Neural progenitor cell (in vitro differentiated cells): ENCODE measurements around the gene MRAP. TPM values are rescaled to one million over a fixed set of nuclear protein-coding genes. Genes with fewer than 3 reads are reported as not detected.

Source experiments
- DNase-seq: peaks from one replicate; pipeline ENCODE4 v3.0.0-alpha.2; 2016; ENCODE audit warnings: low spot score
- H2AFZ ChIP-seq: fragments of 200-600 bp; sonication (generic); replicated peaks from 2 replicates; pipeline ENCODE4 v1.6.1; 2016; ENCODE audit warnings: antibody characterized with exemption
- H3F3A ChIP-seq: fragments of 200-600 bp; sonication (generic); 2 replicates; pipeline ENCODE4 v1.6.1; 2016; ENCODE audit warnings: antibody characterized with exemption, low read depth
- H3K27ac ChIP-seq: fragments of 200-600 bp; sonication (generic); 2 replicates; pipeline ENCODE4 v1.5.1; 2016; ENCODE audit warnings: mild to moderate bottlenecking
- H3K27me3 ChIP-seq: fragments of 200-600 bp; sonication (generic); 2 replicates; pipeline ENCODE4 v1.6.1; 2016; ENCODE audit warnings: mild to moderate bottlenecking, moderate library complexity
- H3K36me3 ChIP-seq: fragments of 200-600 bp; sonication (generic); 2 replicates; pipeline ENCODE4 v1.5.1; 2016
- H3K4me1 ChIP-seq: fragments of 200-600 bp; sonication (generic); 2 replicates; pipeline ENCODE4 v1.6.1; 2016; ENCODE audit warnings: mixed run types
- H3K4me2 ChIP-seq: fragments of 200-600 bp; sonication (generic); 2 replicates; pipeline ENCODE4 v1.6.1; 2016
- H3K4me3 ChIP-seq: fragments of 200-600 bp; sonication (generic); 2 replicates; pipeline ENCODE4 v1.5.1; 2016
- H3K79me2 ChIP-seq: fragments of 200-600 bp; sonication (generic); 2 replicates; pipeline ENCODE4 v1.6.1; 2016; ENCODE audit warnings: low read depth
- H3K9ac ChIP-seq: fragments of 200-600 bp; sonication (generic); 2 replicates; pipeline ENCODE4 v1.6.1; 2016
- H3K9me3 ChIP-seq: fragments of 200-600 bp; sonication (generic); 2 replicates; pipeline ENCODE4 v1.5.1; 2016; ENCODE audit warnings: low read depth
- H4K20me1 ChIP-seq: fragments of 200-600 bp; sonication (generic); 2 replicates; pipeline ENCODE4 v1.6.1; 2016; ENCODE audit warnings: low read depth
- H3K27ac Mint-ChIP-seq: 3 replicates; pipeline ENCODE4 v1.8.0; 2021; ENCODE audit warnings: mixed read lengths
- H3K27me3 Mint-ChIP-seq: 2 replicates; pipeline ENCODE4 v1.8.0; 2022; ENCODE audit warnings: low read depth, mild to moderate bottlenecking, inconsistent platforms, moderate library complexity, mixed read lengths; ENCODE audit not compliant: insufficient read depth
- H3K36me3 Mint-ChIP-seq: 3 replicates; pipeline ENCODE4 v1.8.0; 2021; ENCODE audit warnings: mixed read lengths
- H3K4me1 Mint-ChIP-seq: 3 replicates; pipeline ENCODE4 v1.8.0; 2021; ENCODE audit warnings: mixed read lengths
- H3K4me3 Mint-ChIP-seq: 3 replicates; pipeline ENCODE4 v1.8.0; 2021; ENCODE audit warnings: mild to moderate bottlenecking, moderate library complexity, mixed read lengths
- H3K9me3 Mint-ChIP-seq: 3 replicates; pipeline ENCODE4 v1.8.0; 2020; ENCODE audit warnings: mixed read lengths
- CTCF ChIP-seq: fragments of 200-600 bp; sonication (generic); IDR thresholded peaks from 2 replicates; pipeline ENCODE4 v1.5.1; 2017; ENCODE audit warnings: antibody characterized with exemption, mild to moderate bottlenecking
- EZH2 ChIP-seq: fragments of 200-600 bp; sonication (generic); IDR thresholded peaks from 2 replicates; pipeline ENCODE4 v1.6.1; 2017; ENCODE audit warnings: antibody characterized with exemption, mild to moderate bottlenecking, moderate library complexity
- EZH2phosphoT487 ChIP-seq: fragments of 200-600 bp; sonication (generic); IDR thresholded peaks from 2 replicates; pipeline ENCODE4 v1.6.1; 2017; ENCODE audit warnings: antibody characterized with exemption
- total RNA-seq: library from RNA; depleted of rRNA; stranded (reverse); fragments of >200 nt; gene quantifications from 2 replicates; pipeline ENCODE4 v1.2.3, GENCODE V29; 2015; ENCODE audit warnings: low replicate concordance

MRAP gene
- total RNA-seq, 1 donor from 2014 or later, result not detected

- Histone ChIP-seq H3K9me3 (no peaks in the 10 kb centered on the region), H3K79me2 (no peaks in the 10 kb centered on the region), H3F3A (peaks cover 12% of the 10 kb centered on the region), H3K4me2 (no peak overlapping the region), H3K36me3 (no peaks in the 10 kb centered on the region), H3K27ac (no peak overlapping the region), H3K27me3 (no peaks in the 10 kb centered on the region), H3K4me1 (peaks cover 17% of the 10 kb centered on the region), H4K20me1 (peaks cover 6% of the 10 kb centered on the region), H2AFZ (no peak overlapping the region), H3K9ac (no peak overlapping the region), H3K4me3 (no peak overlapping the region)
- Mint-ChIP-seq H3K4me3 (no peak overlapping the region), H3K27ac (no peak overlapping the region), H3K4me1 (peaks cover 35% of the 10 kb centered on the region), H3K27me3 (peaks cover 4% of the 10 kb centered on the region), H3K36me3 (no peaks in the 10 kb centered on the region), H3K9me3 (peaks cover 2% of the 10 kb centered on the region)
- no peak for DNase-seq
- TF ChIP-seq EZH2 (no peak), CTCF (no peak), EZH2phosphoT487 (no peak)
These were observed 45.4 kb upstream of the MRAP start for GRCh38 chr21:32253215-32253641.

- no peaks in the 10 kb centered on the region for H3K79me2 ChIP-seq
- H3K9ac ChIP-seq, result no peak overlapping the region
- H4K20me1 ChIP-seq, result no peaks in the 10 kb centered on the region
- no peaks in the 10 kb centered on the region for H3K36me3 ChIP-seq
- H3K4me3 ChIP-seq, result no peak overlapping the region
- Mint-ChIP-seq H3K4me3 (no peak overlapping the region), H3K27me3 (peaks cover 3% of the 10 kb centered on the region), H3K4me1 (peaks cover 25% of the 10 kb centered on the region), H3K9me3 (peaks cover 2% of the 10 kb centered on the region), H3K36me3 (no peaks in the 10 kb centered on the region), H3K27ac (peak overlapping the region; percentile 23)
- H3K27me3 ChIP-seq, result no peaks in the 10 kb centered on the region
- no peaks in the 10 kb centered on the region for H3K9me3 ChIP-seq
- no peak overlapping the region for H3K27ac ChIP-seq
- H3K4me2 ChIP-seq, result no peak overlapping the region
- H3K4me1 ChIP-seq, result peaks cover 4% of the 10 kb centered on the region
- H3F3A ChIP-seq, result no peaks in the 10 kb centered on the region
- DNase-seq, result no peak
- no peak overlapping the region for H2AFZ ChIP-seq
- TF ChIP-seq CTCF, result no peak
- no peak for TF ChIP-seq EZH2
- TF ChIP-seq EZH2phosphoT487, result no peak
These were observed 42.4 kb upstream of the MRAP start for GRCh38 chr21:32256251-32256650.

GRCh38 chr21:32256873-32257620 is 41.6 kb upstream of the MRAP start:
- Mint-ChIP-seq H3K27me3 (peaks cover 2% of the 10 kb centered on the region), H3K4me1 (peaks cover 25% of the 10 kb centered on the region), H3K36me3 (no peaks in the 10 kb centered on the region), H3K9me3 (no peaks in the 10 kb centered on the region), H3K4me3 (no peak overlapping the region), H3K27ac (peak overlapping the region; percentile 23)
- H3K27me3 ChIP-seq, result no peaks in the 10 kb centered on the region
- H4K20me1 ChIP-seq, result no peaks in the 10 kb centered on the region
- no peak for DNase-seq
- H3K79me2 ChIP-seq, result no peaks in the 10 kb centered on the region
- H3K36me3 ChIP-seq, result no peaks in the 10 kb centered on the region
- no peak for TF ChIP-seq EZH2phosphoT487
- TF ChIP-seq EZH2, result no peak
- no peak for TF ChIP-seq CTCF
- peaks cover 4% of the 10 kb centered on the region for H3K4me1 ChIP-seq
- no peak overlapping the region for H3K4me2 ChIP-seq
- H3K4me3 ChIP-seq, result no peak overlapping the region
- H2AFZ ChIP-seq, result no peak overlapping the region
- no peaks in the 10 kb centered on the region for H3F3A ChIP-seq
- H3K9ac ChIP-seq, result no peak overlapping the region
- H3K27ac ChIP-seq, result no peak overlapping the region
- H3K9me3 ChIP-seq, result no peaks in the 10 kb centered on the region
